Loucy (cell line): ENCODE results near the gene GPC4.
A peak's percentile ranks its signal among the peaks of the same experiment; 100 is the strongest.

Experiments
- H2AFZ ChIP-seq: fragments of 200-600 bp; sonication (generic); 2 replicates; pipeline ENCODE4 v1.6.0; 2016; ENCODE audit warnings: antibody characterized with exemption, mild to moderate bottlenecking, low read length, moderate library complexity
- H3F3A ChIP-seq: fragments of 200-600 bp; 2 replicates; pipeline ENCODE4 v1.6.0; 2016; ENCODE audit warnings: antibody characterized with exemption, low read depth, mild to moderate bottlenecking
- H3K27me3 ChIP-seq: fragments of 200-600 bp; sonication (generic); 2 replicates; pipeline ENCODE4 v1.6.1; 2014; ENCODE audit warnings: low read length, mild to moderate bottlenecking; ENCODE audit not compliant: insufficient read depth, poor library complexity, severe bottlenecking
- H3K36me3 ChIP-seq: fragments of 200-600 bp; sonication (generic); 2 replicates; pipeline ENCODE4 v1.6.1; 2016; ENCODE audit warnings: low read length; ENCODE audit not compliant: insufficient read depth
- H3K4me1 ChIP-seq: fragments of 200-600 bp; sonication (generic); 2 replicates; pipeline ENCODE4 v1.5.1; 2014; ENCODE audit warnings: low read length, mild to moderate bottlenecking; ENCODE audit not compliant: insufficient read depth, poor library complexity, severe bottlenecking
- H3K4me2 ChIP-seq: fragments of 200-600 bp; sonication (generic); 2 replicates; pipeline ENCODE4 v1.6.0; 2014; ENCODE audit warnings: antibody characterized with exemption, low read length, low read depth, mild to moderate bottlenecking; ENCODE audit not compliant: poor library complexity, severe bottlenecking
- H3K4me3 ChIP-seq: fragments of 200-600 bp; sonication (generic); 2 replicates; pipeline ENCODE4 v1.5.1; 2014; ENCODE audit warnings: low read length, mild to moderate bottlenecking, mixed read lengths; ENCODE audit not compliant: poor library complexity, severe bottlenecking
- H3K79me2 ChIP-seq: fragments of 200-600 bp; sonication (generic); 2 replicates; pipeline ENCODE4 v1.6.1; 2014; ENCODE audit warnings: low read length; ENCODE audit not compliant: insufficient read depth
- H3K9ac ChIP-seq: fragments of 200-600 bp; sonication (generic); 2 replicates; pipeline ENCODE4 v1.6.0; 2014; ENCODE audit warnings: mild to moderate bottlenecking, low read depth, low read length, moderate library complexity; ENCODE audit not compliant: poor library complexity, severe bottlenecking
- H3K9me2 ChIP-seq: fragments of 200-600 bp; sonication (generic); replicated peaks from 2 replicates; pipeline ENCODE4 v1.6.1; 2016; ENCODE audit warnings: low read depth, low read length, mixed read lengths
- H3K9me3 ChIP-seq: fragments of 200-600 bp; sonication (generic); 2 replicates; pipeline ENCODE4 v1.6.1; 2014; ENCODE audit warnings: mild to moderate bottlenecking, antibody characterized with exemption, low read length, low read depth; ENCODE audit not compliant: insufficient read depth
- H4K20me1 ChIP-seq: fragments of 200-600 bp; sonication (generic); 2 replicates; pipeline ENCODE4 v1.6.0; 2014; ENCODE audit warnings: antibody characterized with exemption, low read length, mild to moderate bottlenecking; ENCODE audit not compliant: insufficient read depth, poor library complexity, severe bottlenecking
- EZH2phosphoT487 ChIP-seq: fragments of 200-600 bp; IDR thresholded peaks from 2 replicates; pipeline ENCODE4 v1.6.1; 2018; ENCODE audit warnings: antibody characterized with exemption, mild to moderate bottlenecking, moderate library complexity, borderline replicate concordance
- TF ChIP-seq, protein P1 (sequence below): fragments of 200-600 bp; sonication (generic); conservative IDR thresholded peaks from 2 replicates; pipeline ENCODE4 v1.5.1; 2014; ENCODE audit warnings: mild to moderate bottlenecking, antibody characterized with exemption, low read length

The GPC4 gene

DNA sequence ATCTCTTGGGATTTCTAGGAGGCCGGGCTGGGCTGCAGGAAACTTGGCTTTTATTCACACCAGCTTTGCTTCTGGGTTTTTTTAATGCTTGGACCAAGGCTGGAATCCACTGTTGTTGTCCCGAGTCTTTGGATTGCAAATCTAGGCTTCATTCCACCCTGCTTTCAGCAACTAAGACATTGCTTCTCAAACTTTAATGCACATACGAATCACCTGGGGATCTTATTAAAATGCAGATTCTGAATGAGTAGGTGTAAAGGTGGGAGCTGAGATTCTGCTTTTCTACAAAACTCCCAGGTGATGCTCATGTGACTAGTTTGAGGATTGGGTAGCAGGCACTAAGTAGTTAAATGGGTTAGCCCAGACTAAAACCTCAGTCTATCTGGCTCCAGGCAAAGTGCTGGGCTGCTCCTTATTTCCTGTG lies 39.2 kb upstream of the GPC4 start:
- H3K27me3 ChIP-seq, result no peaks in the 10 kb centered on the region
- H3K9me2 ChIP-seq, result no peaks in the 10 kb centered on the region
- no peak overlapping the region for H3K4me2 ChIP-seq
- H3K36me3 ChIP-seq, result no peaks in the 10 kb centered on the region
- TF ChIP-seq EZH2phosphoT487, result no peak
- TF ChIP-seq, protein P1, sequence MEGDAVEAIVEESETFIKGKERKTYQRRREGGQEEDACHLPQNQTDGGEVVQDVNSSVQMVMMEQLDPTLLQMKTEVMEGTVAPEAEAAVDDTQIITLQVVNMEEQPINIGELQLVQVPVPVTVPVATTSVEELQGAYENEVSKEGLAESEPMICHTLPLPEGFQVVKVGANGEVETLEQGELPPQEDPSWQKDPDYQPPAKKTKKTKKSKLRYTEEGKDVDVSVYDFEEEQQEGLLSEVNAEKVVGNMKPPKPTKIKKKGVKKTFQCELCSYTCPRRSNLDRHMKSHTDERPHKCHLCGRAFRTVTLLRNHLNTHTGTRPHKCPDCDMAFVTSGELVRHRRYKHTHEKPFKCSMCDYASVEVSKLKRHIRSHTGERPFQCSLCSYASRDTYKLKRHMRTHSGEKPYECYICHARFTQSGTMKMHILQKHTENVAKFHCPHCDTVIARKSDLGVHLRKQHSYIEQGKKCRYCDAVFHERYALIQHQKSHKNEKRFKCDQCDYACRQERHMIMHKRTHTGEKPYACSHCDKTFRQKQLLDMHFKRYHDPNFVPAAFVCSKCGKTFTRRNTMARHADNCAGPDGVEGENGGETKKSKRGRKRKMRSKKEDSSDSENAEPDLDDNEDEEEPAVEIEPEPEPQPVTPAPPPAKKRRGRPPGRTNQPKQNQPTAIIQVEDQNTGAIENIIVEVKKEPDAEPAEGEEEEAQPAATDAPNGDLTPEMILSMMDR, result no peak
- no peak overlapping the region for H3K9ac ChIP-seq
- H3F3A ChIP-seq, result no peaks in the 10 kb centered on the region
- no peaks in the 10 kb centered on the region for H3K4me1 ChIP-seq
- H4K20me1 ChIP-seq, result no peaks in the 10 kb centered on the region
- H3K4me3 ChIP-seq, result no peak overlapping the region
- H2AFZ ChIP-seq, result no peak overlapping the region
- H3K9me3 ChIP-seq, result no peaks in the 10 kb centered on the region
- H3K79me2 ChIP-seq, result no peaks in the 10 kb centered on the region

DNA sequence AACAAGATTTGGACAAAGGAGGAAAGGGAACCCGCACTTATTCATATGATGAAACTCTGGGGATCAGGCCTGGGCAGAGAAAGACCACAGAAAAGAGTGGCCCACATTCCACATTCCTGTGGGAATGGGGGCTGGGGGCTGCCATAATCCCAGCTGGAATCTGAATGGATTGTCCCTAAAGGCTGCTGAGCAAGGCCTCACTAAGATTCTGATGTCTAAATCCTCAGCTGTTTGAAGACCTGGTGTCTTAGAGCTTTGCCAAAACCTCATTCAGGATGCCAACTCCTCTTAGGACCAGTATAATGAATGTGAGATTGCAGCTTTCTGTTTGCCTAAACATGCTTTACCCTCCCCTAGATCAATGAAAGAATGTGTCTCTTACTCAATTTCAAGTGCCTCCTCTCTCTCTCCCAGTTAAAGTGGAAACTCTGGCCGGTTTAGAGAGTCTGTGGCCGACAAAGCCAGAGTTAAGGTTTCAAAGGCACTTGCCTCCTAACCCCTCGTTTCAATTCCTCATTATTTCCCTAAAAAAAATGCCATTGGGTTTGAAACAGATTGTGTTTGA lies 33.3 kb upstream of the GPC4 start:
- H3K79me2 ChIP-seq, result no peaks in the 10 kb centered on the region
- H3K27me3 ChIP-seq, result no peaks in the 10 kb centered on the region

DNA sequence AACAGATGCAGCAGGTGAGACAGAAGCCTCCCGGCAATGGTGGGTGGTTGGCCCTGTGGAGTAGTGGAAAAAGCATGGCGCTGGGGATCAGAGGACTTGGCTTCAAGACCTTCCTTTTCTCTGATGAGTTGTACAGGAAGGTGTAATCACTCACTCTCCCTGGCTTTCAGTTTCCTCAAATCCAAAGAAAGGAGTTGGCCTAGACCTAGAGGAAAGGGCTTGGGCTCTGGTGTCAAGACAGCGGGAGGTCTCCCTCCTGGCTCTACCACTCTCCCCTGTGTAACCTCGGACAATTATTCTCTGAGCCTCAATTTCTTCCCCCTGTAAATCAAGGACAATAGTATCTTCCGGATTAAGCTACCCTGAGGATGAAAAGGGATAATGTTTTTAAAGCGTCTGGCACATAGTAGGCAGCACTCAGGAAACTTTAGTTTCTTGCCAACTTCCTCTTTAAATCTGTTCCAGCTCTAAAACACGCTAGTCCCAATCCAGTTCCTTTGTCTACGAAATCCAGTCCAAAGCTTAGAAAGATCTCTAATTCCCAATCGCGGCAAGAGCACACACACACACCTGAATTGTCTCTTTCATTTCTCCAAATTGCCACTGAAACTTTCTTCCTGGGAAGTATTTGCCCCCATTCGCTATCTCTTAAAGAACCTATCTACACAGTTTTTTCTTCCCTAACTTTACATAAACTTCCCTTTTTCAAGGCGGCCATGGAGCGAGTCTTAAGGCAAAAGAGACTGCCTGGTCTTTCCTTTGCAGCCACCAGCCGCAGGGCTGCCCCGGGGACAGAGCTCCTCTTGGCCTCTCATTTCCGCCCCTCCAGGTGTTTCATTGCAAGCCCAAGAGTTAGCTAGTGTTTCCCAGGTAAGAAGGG lies 29.9 kb upstream of the GPC4 start:
- Histone ChIP-seq H3K36me3 (no peaks in the 10 kb centered on the region), H2AFZ (peak overlapping the region; percentile 43; the same call in 1 of the 2 replicates), H3K9ac (no peak overlapping the region), H4K20me1 (no peaks in the 10 kb centered on the region), H3K27me3 (no peaks in the 10 kb centered on the region), H3K4me3 (no peak overlapping the region), H3K4me2 (no peak overlapping the region), H3K79me2 (no peaks in the 10 kb centered on the region), H3K9me2 (no peaks in the 10 kb centered on the region), H3K9me3 (no peaks in the 10 kb centered on the region), H3F3A (no peaks in the 10 kb centered on the region), H3K4me1 (no peaks in the 10 kb centered on the region)
- no peak for TF ChIP-seq EZH2phosphoT487
- TF ChIP-seq, protein P1, result no peak

More for the DNA sequence above, 33.3 kb upstream of the GPC4 start:
- Histone ChIP-seq H3K9me3 (no peaks in the 10 kb centered on the region), H2AFZ (no peak overlapping the region), H3K36me3 (no peaks in the 10 kb centered on the region), H4K20me1 (no peaks in the 10 kb centered on the region), H3K9ac (no peak overlapping the region), H3K4me3 (no peak overlapping the region), H3F3A (no peaks in the 10 kb centered on the region), H3K9me2 (no peaks in the 10 kb centered on the region), H3K4me2 (no peak overlapping the region), H3K4me1 (no peaks in the 10 kb centered on the region)
- no peak for TF ChIP-seq EZH2phosphoT487
- TF ChIP-seq, protein P1, result no peak
